ENCODE measurements around the gene NCL.

The NCL gene, protein sequence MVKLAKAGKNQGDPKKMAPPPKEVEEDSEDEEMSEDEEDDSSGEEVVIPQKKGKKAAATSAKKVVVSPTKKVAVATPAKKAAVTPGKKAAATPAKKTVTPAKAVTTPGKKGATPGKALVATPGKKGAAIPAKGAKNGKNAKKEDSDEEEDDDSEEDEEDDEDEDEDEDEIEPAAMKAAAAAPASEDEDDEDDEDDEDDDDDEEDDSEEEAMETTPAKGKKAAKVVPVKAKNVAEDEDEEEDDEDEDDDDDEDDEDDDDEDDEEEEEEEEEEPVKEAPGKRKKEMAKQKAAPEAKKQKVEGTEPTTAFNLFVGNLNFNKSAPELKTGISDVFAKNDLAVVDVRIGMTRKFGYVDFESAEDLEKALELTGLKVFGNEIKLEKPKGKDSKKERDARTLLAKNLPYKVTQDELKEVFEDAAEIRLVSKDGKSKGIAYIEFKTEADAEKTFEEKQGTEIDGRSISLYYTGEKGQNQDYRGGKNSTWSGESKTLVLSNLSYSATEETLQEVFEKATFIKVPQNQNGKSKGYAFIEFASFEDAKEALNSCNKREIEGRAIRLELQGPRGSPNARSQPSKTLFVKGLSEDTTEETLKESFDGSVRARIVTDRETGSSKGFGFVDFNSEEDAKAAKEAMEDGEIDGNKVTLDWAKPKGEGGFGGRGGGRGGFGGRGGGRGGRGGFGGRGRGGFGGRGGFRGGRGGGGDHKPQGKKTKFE

DNA sequence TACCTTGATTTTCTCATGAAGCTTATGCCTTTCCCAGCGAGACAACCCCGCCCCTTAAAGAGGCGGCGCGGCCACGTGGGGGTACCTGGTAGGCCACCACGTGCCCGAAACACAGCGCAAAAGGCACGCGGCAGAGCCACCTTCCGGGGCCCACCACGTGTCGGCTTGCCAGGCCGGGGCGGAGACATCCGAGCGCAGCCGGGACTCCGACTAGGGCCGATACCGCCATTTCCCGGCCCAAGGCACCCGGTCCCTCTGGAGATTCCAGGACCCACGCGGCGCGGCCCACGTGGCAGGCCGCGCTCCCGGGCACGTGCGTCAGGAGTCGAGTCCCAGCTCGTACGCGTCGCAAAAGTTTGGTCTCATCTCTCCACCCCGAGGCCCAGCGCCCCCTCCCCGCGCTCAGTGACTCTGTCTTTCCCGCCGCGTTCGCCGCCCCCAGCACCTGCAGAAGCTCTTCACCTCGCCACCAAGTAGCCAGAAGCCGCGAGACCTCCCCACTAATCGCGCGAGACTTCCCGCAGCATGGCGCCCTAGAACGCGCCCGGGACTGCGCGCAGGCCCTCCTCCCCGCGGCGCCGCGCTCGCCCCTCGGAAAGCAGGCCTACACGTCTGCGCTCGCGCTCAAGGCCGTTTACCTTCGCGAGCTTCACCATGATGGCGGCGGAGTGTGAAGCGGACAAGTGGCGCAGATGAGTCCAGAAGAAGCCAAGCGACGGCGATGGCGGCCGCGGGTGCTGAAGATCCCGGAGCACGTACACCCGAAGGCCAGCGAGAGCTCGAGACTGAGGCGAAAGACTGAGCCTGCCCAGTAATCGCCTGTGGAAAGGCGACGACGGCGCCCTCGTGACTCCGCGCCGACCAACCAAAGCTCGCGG is at the start of gene NCL:
NCL (minus strand) TSS at position 787 of the 878 bp plus-strand sequence; CDS start at position 656, 131 bp downstream.
- Histone ChIP-seq H3K4me2 (peak within 1 kb of the TSS; percentile 81 to 98 (median 95)), H3K9ac (peak within 1 kb of the TSS; percentile 90 to 99 (median 99)), H3K27ac (peak within 1 kb of the TSS; percentile 90 to 100 (median 98)), H3K36me3 (peaks cover 42 to 48% (median 46%) of the 10 kb centered on the region in 11 experiments), H3K27me3 (no peaks in the 10 kb centered on the region), H3K9me3 (replicated peaks in 1 of 11) (no peaks in the 10 kb centered on the region; a peak in 1 of 22 replicates), H3K4me1 (peaks cover 43 to 65% (median 51%) of the 10 kb centered on the region in 10 experiments), H3K4me3 (peak within 1 kb of the TSS; percentile 84 to 92 (median 88)), H4K20me1 (peaks cover 50 to 53% (median 53%) of the 10 kb centered on the region in 11 experiments)
- no peak for TF ChIP-seq Cebpa-rat (IDR thresholded peaks at IDR 0.05)

GRCh38 chr2:231513746-231514224 is 49.5 kb upstream of the NCL start:
- H3K9me3 ChIP-seq (replicated peaks in 1 of 11), result no peaks in the 10 kb centered on the region
- peaks cover 0 to 2% (median 0%) of the 10 kb centered on the region in 11 experiments; a peak in 2 of 22 replicates for H3K27me3 ChIP-seq
- no peaks in the 10 kb centered on the region; a peak in 1 of 22 replicates for H4K20me1 ChIP-seq
- peak overlapping the region; percentile 73 to 90 (median 85); a peak in 21 of 22 replicates for H3K9ac ChIP-seq
- peak overlapping the region; percentile 69 to 94 (median 86) for H3K4me2 ChIP-seq
- peak overlapping the region in 10 of 11 experiments; percentile 78 to 91 (median 84); a peak in 21 of 22 replicates for H3K27ac ChIP-seq
- TF ChIP-seq Cebpa-rat (IDR thresholded peaks at IDR 0.05), result no peak
- no peaks in the 10 kb centered on the region for H3K36me3 ChIP-seq
- peaks cover 5 to 31% (median 20%) of the 10 kb centered on the region in 10 experiments for H3K4me1 ChIP-seq
- peak overlapping the region; percentile 65 to 86 (median 72) for H3K4me3 ChIP-seq

- H4K20me1 ChIP-seq, result no peaks in the 10 kb centered on the region
- H3K4me2 ChIP-seq, result no peak overlapping the region
- H3K27me3 ChIP-seq, result no peaks in the 10 kb centered on the region
- peaks cover 5 to 24% (median 20%) of the 10 kb centered on the region in 10 experiments for H3K4me1 ChIP-seq
- H3K4me3 ChIP-seq, result no peak overlapping the region
- no peaks in the 10 kb centered on the region for H3K36me3 ChIP-seq
- no peak for TF ChIP-seq Cebpa-rat (IDR thresholded peaks at IDR 0.05)
- H3K9me3 ChIP-seq (replicated peaks in 1 of 11), result no peaks in the 10 kb centered on the region
- no peak overlapping the region for H3K27ac ChIP-seq
- no peak overlapping the region for H3K9ac ChIP-seq
Observed at GRCh38 chr2:231512222-231512621, 47.9 kb upstream of the NCL start.

GRCh38 chr2:231503766-231504165 is 39.5 kb upstream of the NCL start:
- Histone ChIP-seq H3K27me3 (no peaks in the 10 kb centered on the region), H3K9me3 (replicated peaks in 1 of 11) (no peaks in the 10 kb centered on the region; a peak in 1 of 22 replicates), H4K20me1 (no peaks in the 10 kb centered on the region), H3K36me3 (peaks cover 0 to 5% (median 0%) of the 10 kb centered on the region in 11 experiments; a peak in 1 of 22 replicates), H3K9ac (no peak overlapping the region), H3K4me1 (no peaks in the 10 kb centered on the region; a peak in 1 of 20 replicates), H3K4me3 (no peak overlapping the region), H3K4me2 (no peak overlapping the region), H3K27ac (no peak overlapping the region)
- TF ChIP-seq Cebpa-rat (IDR thresholded peaks at IDR 0.05), result no peak

DNA sequence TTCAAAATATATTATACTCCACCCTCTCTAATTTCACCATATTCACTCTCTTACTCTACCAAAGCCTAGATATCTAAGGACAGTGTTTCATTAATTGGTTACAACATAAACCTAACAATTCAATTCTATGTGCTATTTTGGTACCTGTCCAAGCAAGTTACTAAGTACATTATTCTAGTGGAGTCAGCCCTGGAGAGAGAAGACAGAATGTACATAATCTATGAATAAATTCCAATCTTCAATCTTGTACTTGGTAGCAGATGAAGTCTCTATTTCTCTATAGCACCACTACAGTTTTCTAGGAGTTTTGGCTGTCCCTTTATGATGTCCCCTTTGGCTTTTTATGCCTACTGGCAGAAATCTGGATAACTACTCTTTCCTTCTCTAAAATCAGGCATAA is 38.3 kb upstream of the NCL start:
- H3K9me3 ChIP-seq (replicated peaks in 1 of 11), result no peaks in the 10 kb centered on the region; a peak in 1 of 22 replicates
- peaks cover 0 to 5% (median 0%) of the 10 kb centered on the region in 11 experiments; a peak in 1 of 22 replicates for H3K36me3 ChIP-seq
- H3K27ac ChIP-seq, result no peak overlapping the region
- H3K27me3 ChIP-seq, result no peaks in the 10 kb centered on the region
- no peak for TF ChIP-seq Cebpa-rat (IDR thresholded peaks at IDR 0.05)
- H3K9ac ChIP-seq, result no peak overlapping the region
- H3K4me2 ChIP-seq, result no peak overlapping the region
- no peaks in the 10 kb centered on the region for H4K20me1 ChIP-seq
- no peak overlapping the region for H3K4me3 ChIP-seq
- H3K4me1 ChIP-seq, result no peaks in the 10 kb centered on the region; a peak in 1 of 20 replicates

GRCh38 chr2:231497651-231498050 is 33.4 kb upstream of the NCL start:
- Histone ChIP-seq H4K20me1 (no peaks in the 10 kb centered on the region), H3K27me3 (no peaks in the 10 kb centered on the region), H3K27ac (no peak overlapping the region), H3K36me3 (no peaks in the 10 kb centered on the region), H3K9ac (no peak overlapping the region), H3K9me3 (replicated peaks in 1 of 11) (no peaks in the 10 kb centered on the region), H3K4me2 (no peak overlapping the region), H3K4me3 (no peak overlapping the region), H3K4me1 (no peaks in the 10 kb centered on the region)
- TF ChIP-seq Cebpa-rat (IDR thresholded peaks at IDR 0.05), result no peak

- Histone ChIP-seq H3K36me3 (no peaks in the 10 kb centered on the region), H3K27me3 (no peaks in the 10 kb centered on the region), H3K4me2 (0 out of 22 replicates have a peak overlapping the region, but pooled peaks of 1 of the 11 experiments have one; percentile 10), H3K9ac (no peak overlapping the region), H3K4me3 (no peak overlapping the region), H4K20me1 (no peaks in the 10 kb centered on the region), H3K9me3 (replicated peaks in 1 of 11) (no peaks in the 10 kb centered on the region), H3K27ac (no peak overlapping the region), H3K4me1 (no peaks in the 10 kb centered on the region)
- no peak for TF ChIP-seq Cebpa-rat (IDR thresholded peaks at IDR 0.05)
Observed at GRCh38 chr2:231494669-231495068, 30.4 kb upstream of the NCL start.

GRCh38 chr2:231490801-231491200 is 26.5 kb upstream of the NCL start:
- Histone ChIP-seq H3K9me3 (replicated peaks in 1 of 11) (no peaks in the 10 kb centered on the region), H3K4me1 (no peaks in the 10 kb centered on the region), H3K9ac (no peak overlapping the region), H4K20me1 (no peaks in the 10 kb centered on the region), H3K4me2 (no peak overlapping the region), H3K36me3 (no peaks in the 10 kb centered on the region), H3K27me3 (no peaks in the 10 kb centered on the region), H3K4me3 (no peak overlapping the region), H3K27ac (no peak overlapping the region)
- TF ChIP-seq Cebpa-rat (IDR thresholded peaks at IDR 0.05), result no peak

Measured in BLaER1 treated with 17β-estradiol and CSF1 and Interleukin-3, amounts not matched to agents 10 nM and 100 nM (cell line).